Osteoblast (primary cell): Measurements from ENCODE around the gene MIS12. TPM values are rescaled to one million over a fixed set of nuclear protein-coding genes. Genes with fewer than 3 reads are reported as not detected.

Experiments
- DNase-seq: peaks from one replicate; pipeline ENCODE4 v3.0.0; 2011; ENCODE audit warnings: low spot score, mixed read lengths; ENCODE audit not compliant: insufficient read length; ENCODE audit errors: missing footprints
- H2AFZ ChIP-seq: 2 replicates; pipeline ENCODE4 v1.6.0; 2011; ENCODE audit warnings: mild to moderate bottlenecking, low read length
- H3K27ac ChIP-seq: 2 replicates; pipeline ENCODE4 v1.5.1; 2011; ENCODE audit warnings: mild to moderate bottlenecking, low read depth, low read length, moderate library complexity
- H3K27me3 ChIP-seq: 2 replicates; pipeline ENCODE4 v1.6.0; 2012; ENCODE audit warnings: mild to moderate bottlenecking, control low read depth, inconsistent platforms, low read length, moderate library complexity; ENCODE audit not compliant: insufficient read depth
- H3K36me3 ChIP-seq: 2 replicates; pipeline ENCODE4 v1.5.1; 2011; ENCODE audit warnings: mild to moderate bottlenecking, low read length, control low read depth, moderate library complexity; ENCODE audit not compliant: insufficient read depth
- H3K4me1 ChIP-seq: 2 replicates; pipeline ENCODE4 v1.5.1; 2011; ENCODE audit warnings: mild to moderate bottlenecking, low read length, control low read depth, moderate library complexity; ENCODE audit not compliant: insufficient read depth
- H3K4me2 ChIP-seq: 2 replicates; pipeline ENCODE4 v1.6.0; 2011; ENCODE audit warnings: mild to moderate bottlenecking, low read length; ENCODE audit not compliant: insufficient read depth
- H3K4me3 ChIP-seq: fragments of 200-600 bp; sonication (generic); 3 replicates; pipeline ENCODE4 v1.5.1; 2012; ENCODE audit warnings: mild to moderate bottlenecking, low read length, inconsistent platforms; ENCODE audit not compliant: insufficient read depth
- H3K79me2 ChIP-seq: 2 replicates; pipeline ENCODE4 v1.6.0; 2012; ENCODE audit warnings: mild to moderate bottlenecking, low read length, control low read depth, inconsistent platforms; ENCODE audit not compliant: insufficient read depth
- H3K9me3 ChIP-seq: 2 replicates; pipeline ENCODE4 v1.5.1; 2011; ENCODE audit warnings: low read depth, low read length, control low read depth
- H4K20me1 ChIP-seq: 2 replicates; pipeline ENCODE4 v1.6.0; 2012; ENCODE audit warnings: mild to moderate bottlenecking, low read length, control low read depth; ENCODE audit not compliant: insufficient read depth
- CTCF ChIP-seq: IDR thresholded peaks from 2 replicates; pipeline ENCODE4 v1.5.1; 2011; ENCODE audit warnings: mild to moderate bottlenecking, low read depth, low read length, moderate library complexity; ENCODE audit errors: extremely low read depth
- total RNA-seq: library from RNA; depleted of rRNA; stranded (reverse); fragments of >200 nt; gene quantifications from 2 replicates; pipeline ENCODE4 v1.2.3, GENCODE V29; 2012

The MIS12 gene
- total RNA-seq, 1 donor, result 10.9 TPM

GRCh38 chr17:5499476-5500231 is 13.3 kb downstream of the MIS12 start:
- H2AFZ ChIP-seq, result peak overlapping the region; percentile 82
- H3K4me1 ChIP-seq, result peaks cover 18% of the 10 kb centered on the region
- H3K27ac ChIP-seq, result no peak overlapping the region
- H3K9me3 ChIP-seq, result no peaks in the 10 kb centered on the region
- peak overlapping the region; percentile 88 for H3K4me3 ChIP-seq
- no peaks in the 10 kb centered on the region for H3K79me2 ChIP-seq
- H4K20me1 ChIP-seq, result no peaks in the 10 kb centered on the region
- peak; percentile 81 for DNase-seq
- no peak for TF ChIP-seq CTCF
- H3K27me3 ChIP-seq, result no peaks in the 10 kb centered on the region
- H3K36me3 ChIP-seq, result no peaks in the 10 kb centered on the region
- H3K4me2 ChIP-seq, result peak overlapping the region; percentile 94

GRCh38 chr17:5500247-5500588 is 13.9 kb downstream of the MIS12 start:
- no peak for TF ChIP-seq CTCF
- Histone ChIP-seq H3K9me3 (no peaks in the 10 kb centered on the region), H3K27ac (peak overlapping the region; percentile 28), H4K20me1 (no peaks in the 10 kb centered on the region), H3K36me3 (no peaks in the 10 kb centered on the region), H3K27me3 (no peaks in the 10 kb centered on the region), H3K4me2 (peak overlapping the region; percentile 94), H3K4me1 (peaks cover 18% of the 10 kb centered on the region), H3K4me3 (peak overlapping the region; percentile 88), H2AFZ (peak overlapping the region; percentile 82), H3K79me2 (no peaks in the 10 kb centered on the region)
- DNase-seq, result no peak

GRCh38 chr17:5500589-5501391 is 14.4 kb downstream of the MIS12 start:
- no peaks in the 10 kb centered on the region for H3K27me3 ChIP-seq
- no peaks in the 10 kb centered on the region for H3K36me3 ChIP-seq
- peak overlapping the region; percentile 82 for H2AFZ ChIP-seq
- peaks cover 18% of the 10 kb centered on the region for H3K4me1 ChIP-seq
- no peaks in the 10 kb centered on the region for H3K9me3 ChIP-seq
- TF ChIP-seq CTCF, result no peak
- H4K20me1 ChIP-seq, result no peaks in the 10 kb centered on the region
- peak overlapping the region; percentile 28 for H3K27ac ChIP-seq
- peak overlapping the region; percentile 88 for H3K4me3 ChIP-seq
- peak overlapping the region; percentile 94 for H3K4me2 ChIP-seq
- DNase-seq, result peak; percentile 98
- no peaks in the 10 kb centered on the region for H3K79me2 ChIP-seq

- Histone ChIP-seq H3K27me3 (no peaks in the 10 kb centered on the region), H2AFZ (no peak overlapping the region), H3K27ac (peak overlapping the region; percentile 15), H3K4me1 (peaks cover 18% of the 10 kb centered on the region), H3K9me3 (no peaks in the 10 kb centered on the region), H3K36me3 (no peaks in the 10 kb centered on the region), H4K20me1 (no peaks in the 10 kb centered on the region), H3K4me2 (no peak overlapping the region), H3K79me2 (no peaks in the 10 kb centered on the region), H3K4me3 (no peak overlapping the region)
- no peak for DNase-seq
- no peak for TF ChIP-seq CTCF
Observed at GRCh38 chr17:5501685-5502084, 15.3 kb downstream of the MIS12 start.
